GM18505 (cell line): ENCODE measurements around the gene PPIC.
A peak's percentile ranks its signal among the peaks of the same experiment; 100 is the strongest.

ENCODE experiments used
- ATAC-seq: cut with Tn5 transposase; IDR thresholded peaks from one replicate; pipeline ENCODE4 v1.9.1; 2021; ENCODE audit not compliant: unreplicated experiment
- POLR2A ChIP-seq: IDR thresholded peaks from 4 replicates; pipeline ENCODE4 v1.6.1; 2011; ENCODE audit warnings: borderline replicate concordance; ENCODE audit not compliant: insufficient read depth, insufficient read length; ENCODE audit errors: extremely low read depth

The PPIC gene

DNA sequence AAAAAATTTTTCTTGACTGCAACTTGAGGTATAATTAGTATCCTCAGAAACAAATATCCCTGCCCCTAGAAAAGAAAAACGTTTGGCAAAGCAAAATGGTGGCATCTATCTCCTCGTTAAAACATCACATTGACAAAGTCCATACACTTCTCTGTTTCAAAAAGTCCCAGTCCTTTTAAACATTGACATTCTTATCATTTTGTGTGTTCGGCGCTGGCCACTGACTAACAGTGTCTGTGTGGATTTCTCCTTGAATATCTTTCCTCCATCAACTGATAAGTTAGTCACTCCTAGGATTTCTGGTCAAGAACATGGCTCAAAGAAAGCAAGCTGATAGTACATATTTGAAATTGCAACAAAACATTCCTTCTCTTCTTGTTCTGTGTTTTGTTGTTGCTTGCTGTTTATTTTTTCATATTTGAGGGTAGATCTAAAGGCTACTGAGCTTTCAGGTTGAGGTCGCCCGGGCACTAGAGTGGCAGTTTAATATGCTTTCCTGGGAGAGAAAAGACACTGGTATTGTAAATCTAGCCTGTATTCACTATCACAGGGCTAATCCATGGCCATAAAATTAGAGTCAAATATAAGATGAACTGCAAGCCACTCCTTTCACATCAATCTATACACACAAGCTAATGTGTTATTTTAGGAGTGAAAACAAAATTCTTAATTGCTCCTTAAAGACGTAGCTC, 8.5 kb upstream of the PPIC start:
- no peak for TF ChIP-seq POLR2A
- no peak for ATAC-seq

DNA sequence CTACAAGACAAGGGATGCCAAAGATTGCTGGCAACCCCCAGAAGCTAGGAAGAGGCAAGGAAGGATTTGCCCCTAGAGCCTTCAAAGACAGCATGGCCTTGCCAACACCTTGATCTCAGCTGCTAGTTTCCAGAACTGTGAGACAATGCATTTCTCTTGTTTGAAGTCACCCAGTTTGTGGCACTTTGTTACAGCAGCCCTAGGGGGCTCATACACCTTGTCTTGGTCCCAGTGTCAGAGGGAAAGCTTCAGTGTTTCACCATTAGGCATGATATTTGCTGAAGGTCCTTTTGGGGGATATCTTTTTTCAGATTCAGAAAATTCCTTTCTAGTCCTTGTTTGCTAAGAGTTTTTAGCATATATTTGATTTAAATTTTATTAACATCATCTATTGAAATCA, 3.1 kb upstream of the PPIC start:
- no peak for ATAC-seq
- TF ChIP-seq POLR2A, result no peak

DNA sequence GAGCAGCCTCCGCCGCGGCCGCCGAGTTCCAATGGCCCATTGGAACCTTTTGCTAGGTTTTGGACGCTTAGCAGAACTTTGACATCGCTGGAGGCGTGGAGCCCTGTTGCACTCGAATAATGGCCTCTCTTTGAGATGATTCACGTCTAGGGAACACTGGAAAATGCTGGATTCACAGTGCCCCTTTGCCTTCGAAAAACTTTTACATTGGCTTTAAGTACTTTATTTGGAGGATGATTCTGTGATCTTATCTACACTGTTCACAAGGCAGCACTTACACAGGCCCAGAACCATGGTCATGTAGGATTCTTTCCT, 536 bp upstream of the PPIC start:
- ATAC-seq, result peak; percentile 4
- TF ChIP-seq POLR2A, result no peak

DNA sequence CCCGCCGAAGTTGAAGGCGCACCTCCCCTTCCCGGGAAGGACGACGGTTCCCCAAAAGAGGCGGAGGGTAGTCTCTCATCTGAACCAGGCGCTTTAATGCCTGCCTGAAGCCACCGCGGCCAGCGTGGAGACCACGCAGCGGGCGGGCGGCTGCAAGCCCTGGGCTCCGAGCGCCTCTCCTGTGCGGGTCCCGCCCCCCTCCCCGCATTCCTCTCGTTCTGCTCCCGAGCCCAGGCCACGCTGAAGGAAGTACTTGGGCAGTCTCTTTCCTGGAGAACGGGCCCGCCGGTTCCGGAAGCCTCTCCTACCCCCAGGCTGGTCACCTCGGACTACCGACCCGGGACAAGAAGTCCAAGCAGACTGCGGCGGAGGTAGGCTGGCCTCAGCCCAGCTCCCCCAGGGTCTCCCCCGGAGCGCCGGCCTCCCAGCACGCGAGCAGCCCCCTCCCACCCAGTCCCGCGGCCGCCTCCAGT, 571 bp downstream of the PPIC start:
- ATAC-seq, result peak; percentile 27
- TF ChIP-seq POLR2A, result no peak

DNA sequence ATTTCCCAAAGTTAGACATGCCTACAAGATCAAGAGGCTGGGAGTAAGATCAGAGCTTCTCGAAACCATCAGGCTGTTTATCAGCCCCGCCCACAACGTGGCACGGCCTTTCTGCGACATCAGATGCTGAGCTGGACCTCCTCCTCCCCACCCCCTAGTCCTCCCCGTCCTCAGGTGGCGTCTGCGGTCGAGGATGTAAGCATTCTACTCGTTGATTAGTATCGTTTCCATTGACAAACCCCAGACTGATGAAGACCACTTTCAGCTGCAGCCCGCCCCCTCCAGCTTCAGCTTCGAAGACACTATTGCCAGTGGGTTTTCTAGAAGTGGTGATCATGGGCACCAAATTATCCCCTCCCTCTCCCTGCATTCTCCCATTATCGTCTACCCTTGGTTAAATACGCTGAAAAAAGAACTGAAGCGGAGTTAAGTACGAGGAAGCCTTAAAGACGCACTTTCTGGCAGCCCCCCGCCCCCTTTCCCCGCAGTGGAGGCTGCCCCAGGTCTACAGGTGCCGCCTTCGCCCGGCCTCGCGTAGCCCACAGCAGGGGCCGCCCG, 1.1 kb downstream of the PPIC start:
- ATAC-seq, result no peak
- TF ChIP-seq POLR2A, result no peak

- TF ChIP-seq POLR2A, result no peak
- ATAC-seq, result no peak
These were observed 3.3 kb downstream of the PPIC start for GRCh38 chr5:123033157-123033671.

DNA sequence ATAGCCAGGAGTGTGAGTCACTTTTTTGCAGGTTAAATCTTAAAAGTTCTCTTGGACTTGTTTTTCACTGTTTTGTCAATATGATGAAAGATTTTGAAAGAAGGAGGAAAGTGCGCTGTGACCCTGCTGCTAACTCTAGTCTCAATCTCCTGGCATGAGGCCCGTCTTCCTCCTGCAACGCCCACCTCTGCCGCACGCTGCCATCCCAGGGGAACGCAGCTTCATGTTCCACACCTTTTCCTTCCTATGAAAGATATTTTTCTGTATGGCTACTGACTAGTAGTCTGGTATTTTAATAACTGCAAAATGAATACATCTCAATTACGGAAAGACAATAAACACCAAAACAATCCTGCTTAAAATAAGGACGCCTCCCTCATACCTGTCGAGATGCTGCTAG, 8.3 kb downstream of the PPIC start:
- ATAC-seq, result no peak
- no peak for TF ChIP-seq POLR2A

DNA sequence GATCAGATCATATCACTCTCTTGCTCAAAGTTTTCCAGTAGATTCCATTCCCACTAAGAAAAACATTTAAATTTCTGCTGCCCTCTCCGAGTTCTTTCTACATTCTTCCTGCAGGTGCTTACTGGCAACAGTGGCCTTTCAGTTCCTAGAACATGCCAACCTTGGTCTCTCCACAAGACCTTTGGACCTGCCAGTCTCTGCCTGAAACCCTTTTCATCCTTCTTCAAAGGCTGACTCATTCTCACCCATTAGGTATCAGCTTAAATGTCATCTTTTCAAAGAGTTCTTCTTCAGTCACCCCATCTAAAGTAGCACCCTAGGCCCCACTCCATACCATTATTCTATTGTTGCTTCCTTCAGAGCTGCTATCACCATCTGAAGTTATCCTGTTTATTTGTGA, 21.8 kb downstream of the PPIC start:
- no peak for TF ChIP-seq POLR2A
- no peak for ATAC-seq

DNA sequence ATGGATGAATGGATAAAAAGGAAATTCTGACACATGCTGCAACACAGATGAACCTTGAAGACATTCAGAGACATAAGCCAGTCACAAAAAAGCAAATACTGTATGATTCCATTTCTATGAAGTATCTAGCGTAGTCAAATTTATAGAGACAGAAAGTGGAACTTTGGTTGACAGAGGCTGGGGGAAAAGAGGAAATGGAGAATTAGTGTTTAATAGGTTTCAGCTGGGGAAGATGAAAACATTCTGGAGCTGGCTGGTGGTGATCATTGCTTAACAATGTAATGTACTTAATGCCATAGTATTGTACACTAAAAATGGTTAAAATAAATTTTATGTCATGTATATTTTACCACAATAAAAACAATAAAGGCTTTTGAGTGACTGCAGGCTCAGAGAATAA, 24.2 kb downstream of the PPIC start:
- no peak for ATAC-seq
- TF ChIP-seq POLR2A, result no peak

DNA sequence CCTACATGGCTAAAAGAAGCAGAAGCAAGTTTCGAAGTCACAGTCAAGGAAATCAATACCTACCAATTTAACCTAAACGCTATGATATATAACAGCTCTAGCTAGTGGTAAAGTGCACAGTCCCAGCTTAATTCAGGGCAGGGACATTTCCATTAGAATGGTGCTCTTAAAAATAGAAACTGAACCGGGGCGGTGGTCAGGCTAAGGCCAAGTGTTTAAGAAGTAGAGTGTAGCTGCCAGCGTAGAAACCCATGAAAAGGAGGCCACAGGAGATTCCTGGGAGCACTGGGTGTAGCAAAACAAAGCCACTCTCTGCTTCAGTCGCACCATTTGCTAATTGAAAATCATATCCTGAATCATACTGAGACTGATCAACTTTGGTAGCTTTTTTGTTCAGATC, 28.8 kb downstream of the PPIC start:
- TF ChIP-seq POLR2A, result no peak

DNA sequence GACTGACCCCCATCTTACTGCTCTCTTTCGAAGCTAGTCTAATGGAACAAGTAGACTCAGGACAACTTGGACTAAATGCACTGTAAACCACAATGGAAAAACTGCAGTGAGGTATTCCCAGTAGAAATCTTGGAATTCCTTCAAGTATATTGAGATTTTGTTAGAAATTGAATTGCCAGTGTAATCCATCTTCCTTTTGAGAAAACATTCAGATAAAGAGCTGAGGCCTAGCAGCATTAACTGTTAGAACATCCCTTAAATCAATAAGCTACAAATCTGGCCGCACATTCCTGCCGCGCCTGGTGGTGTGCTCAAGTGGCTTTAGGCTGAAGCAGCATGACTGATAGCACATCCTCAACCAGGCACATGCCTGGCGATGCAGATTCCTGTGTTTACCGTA, 29.3 kb downstream of the PPIC start:
- TF ChIP-seq POLR2A, result no peak
- no peak for ATAC-seq

More for the DNA sequence above, 28.8 kb downstream of the PPIC start:
- ATAC-seq, result no peak

DNA sequence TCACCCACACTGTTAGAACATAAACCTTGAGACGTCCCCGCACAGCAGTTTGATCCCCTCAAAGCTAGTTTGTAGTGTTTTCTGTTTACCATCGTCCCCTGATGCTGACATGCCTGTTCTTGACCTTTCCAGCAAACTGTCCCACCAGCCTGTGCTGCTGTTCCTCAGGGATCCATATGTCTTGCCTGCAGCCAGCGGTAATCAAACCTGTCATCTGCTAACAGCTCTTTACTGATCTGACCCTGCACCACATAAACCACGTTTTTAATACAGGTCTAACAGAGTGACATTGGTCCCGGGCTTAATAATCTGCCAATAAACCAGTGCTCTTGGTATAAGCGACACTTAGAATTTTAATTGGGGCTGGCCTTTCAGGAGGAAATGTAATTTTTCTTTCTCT, 34.7 kb downstream of the PPIC start:
- ATAC-seq, result no peak
- TF ChIP-seq POLR2A, result no peak

GRCh38 chr5:123000731-123001130, 35.8 kb downstream of the PPIC start:
- TF ChIP-seq POLR2A, result no peak
- no peak for ATAC-seq

DNA sequence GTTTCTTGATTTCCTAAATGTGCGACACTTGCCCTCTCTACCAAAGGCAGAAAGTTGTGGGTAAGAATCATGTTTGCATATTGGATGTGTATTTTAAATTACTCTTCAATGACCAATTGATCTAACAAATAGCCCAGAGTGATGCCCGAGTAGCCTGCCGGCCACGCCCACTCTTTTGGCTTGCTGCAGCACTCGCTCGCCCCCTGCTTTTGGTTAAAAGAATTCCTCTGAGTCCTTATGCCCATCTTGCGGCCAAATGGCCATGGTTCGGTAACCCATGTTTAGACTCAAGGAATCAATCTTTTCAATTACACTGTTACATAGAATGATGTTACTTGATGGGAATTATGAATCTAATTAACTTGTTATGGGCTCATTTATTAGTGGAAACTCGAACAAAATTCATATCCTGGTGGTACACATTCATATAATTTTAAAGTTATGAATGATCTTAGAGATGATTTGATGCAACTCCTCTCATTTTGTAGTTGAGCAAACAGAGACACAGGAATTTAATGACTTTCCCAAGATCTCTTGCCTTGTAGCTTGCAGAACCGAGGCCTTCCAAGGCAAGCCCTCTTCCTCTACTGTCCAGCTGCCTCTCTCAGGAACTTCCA, 36.5 kb downstream of the PPIC start:
- ATAC-seq, result peak; percentile 86
- TF ChIP-seq POLR2A, result no peak
